Measurements from ENCODE around the gene FOXF1.

Gene FOXF1

GRCh38 chr16:86505185-86505898 lies 5.0 kb upstream of the FOXF1 start:
- DNase-seq (ENCODE audit: low spot score): no peak

- DNase-seq (ENCODE audit: low spot score): no peak
These were observed 4.1 kb upstream of the FOXF1 start for GRCh38 chr16:86505899-86506864.

- no peak for DNase-seq (ENCODE audit: low spot score)
These were observed 2.9 kb upstream of the FOXF1 start for GRCh38 chr16:86507173-86508027.

- DNase-seq (ENCODE audit: low spot score): no peak
These were observed 2.0 kb upstream of the FOXF1 start for GRCh38 chr16:86508028-86508946.

- DNase-seq (ENCODE audit: low spot score): no peak
These were observed 1.2 kb upstream of the FOXF1 start for GRCh38 chr16:86508947-86509758.

- no peak for DNase-seq (ENCODE audit: low spot score)
These were observed 415 bp upstream of the FOXF1 start for GRCh38 chr16:86509759-86510464.

- DNase-seq (ENCODE audit: low spot score): no peak
These were observed 1.2 kb downstream of the FOXF1 start for GRCh38 chr16:86511317-86512161.

GRCh38 chr16:86512301-86512859 lies 2.1 kb downstream of the FOXF1 start:
- DNase-seq (ENCODE audit: low spot score): no peak

GRCh38 chr16:86512860-86513470 lies 2.6 kb downstream of the FOXF1 start:
- no peak for DNase-seq (ENCODE audit: low spot score)

- DNase-seq (ENCODE audit: low spot score): no peak
These were observed 3.3 kb downstream of the FOXF1 start for GRCh38 chr16:86513471-86514277.

GRCh38 chr16:86514481-86515376 lies 4.4 kb downstream of the FOXF1 start:
- no peak for DNase-seq (ENCODE audit: low spot score)

- DNase-seq (ENCODE audit: low spot score): no peak
These were observed 5.1 kb downstream of the FOXF1 start for GRCh38 chr16:86515413-86515776.

- no peak for DNase-seq (ENCODE audit: low spot score)
These were observed 5.7 kb downstream of the FOXF1 start for GRCh38 chr16:86515777-86516622.

- DNase-seq (ENCODE audit: low spot score): no peak
These were observed 6.3 kb downstream of the FOXF1 start for GRCh38 chr16:86516623-86517003.

- DNase-seq (ENCODE audit: low spot score): no peak
These were observed 6.7 kb downstream of the FOXF1 start for GRCh38 chr16:86517033-86517432.
